Osteoblast (primary cell): Measurements from ENCODE around the gene LRRN2. TPM values are rescaled to one million over a fixed set of nuclear protein-coding genes. Genes with fewer than 3 reads are reported as not detected.

Experiments
- DNase-seq: peaks from one replicate; pipeline ENCODE4 v3.0.0; 2011; ENCODE audit warnings: low spot score, mixed read lengths; ENCODE audit not compliant: insufficient read length; ENCODE audit errors: missing footprints
- H2AFZ ChIP-seq: 2 replicates; pipeline ENCODE4 v1.6.0; 2011; ENCODE audit warnings: mild to moderate bottlenecking, low read length
- H3K27ac ChIP-seq: 2 replicates; pipeline ENCODE4 v1.5.1; 2011; ENCODE audit warnings: mild to moderate bottlenecking, low read depth, low read length, moderate library complexity
- H3K27me3 ChIP-seq: 2 replicates; pipeline ENCODE4 v1.6.0; 2012; ENCODE audit warnings: mild to moderate bottlenecking, control low read depth, inconsistent platforms, low read length, moderate library complexity; ENCODE audit not compliant: insufficient read depth
- H3K36me3 ChIP-seq: 2 replicates; pipeline ENCODE4 v1.5.1; 2011; ENCODE audit warnings: mild to moderate bottlenecking, low read length, control low read depth, moderate library complexity; ENCODE audit not compliant: insufficient read depth
- H3K4me1 ChIP-seq: 2 replicates; pipeline ENCODE4 v1.5.1; 2011; ENCODE audit warnings: mild to moderate bottlenecking, low read length, control low read depth, moderate library complexity; ENCODE audit not compliant: insufficient read depth
- H3K4me2 ChIP-seq: 2 replicates; pipeline ENCODE4 v1.6.0; 2011; ENCODE audit warnings: mild to moderate bottlenecking, low read length; ENCODE audit not compliant: insufficient read depth
- H3K4me3 ChIP-seq: fragments of 200-600 bp; sonication (generic); 3 replicates; pipeline ENCODE4 v1.5.1; 2012; ENCODE audit warnings: mild to moderate bottlenecking, low read length, inconsistent platforms; ENCODE audit not compliant: insufficient read depth
- H3K79me2 ChIP-seq: 2 replicates; pipeline ENCODE4 v1.6.0; 2012; ENCODE audit warnings: mild to moderate bottlenecking, low read length, control low read depth, inconsistent platforms; ENCODE audit not compliant: insufficient read depth
- H3K9me3 ChIP-seq: 2 replicates; pipeline ENCODE4 v1.5.1; 2011; ENCODE audit warnings: low read depth, low read length, control low read depth
- H4K20me1 ChIP-seq: 2 replicates; pipeline ENCODE4 v1.6.0; 2012; ENCODE audit warnings: mild to moderate bottlenecking, low read length, control low read depth; ENCODE audit not compliant: insufficient read depth
- CTCF ChIP-seq: IDR thresholded peaks from 2 replicates; pipeline ENCODE4 v1.5.1; 2011; ENCODE audit warnings: mild to moderate bottlenecking, low read depth, low read length, moderate library complexity; ENCODE audit errors: extremely low read depth
- total RNA-seq: library from RNA; depleted of rRNA; stranded (reverse); fragments of >200 nt; gene quantifications from 2 replicates; pipeline ENCODE4 v1.2.3, GENCODE V29; 2012

Gene LRRN2
- total RNA-seq, 1 donor, result under 0.01 TPM

GRCh38 chr1:204725821-204726448 lies 40.4 kb upstream of the LRRN2 start:
- Histone ChIP-seq H3K27ac (no peak overlapping the region), H3K27me3 (peaks cover 35% of the 10 kb centered on the region), H3K9me3 (no peaks in the 10 kb centered on the region), H2AFZ (no peak overlapping the region), H4K20me1 (no peaks in the 10 kb centered on the region), H3K4me3 (no peak overlapping the region), H3K4me2 (no peak overlapping the region), H3K79me2 (no peaks in the 10 kb centered on the region), H3K36me3 (no peaks in the 10 kb centered on the region), H3K4me1 (no peaks in the 10 kb centered on the region)
- no peak for TF ChIP-seq CTCF
- DNase-seq, result peak; percentile 26

DNA sequence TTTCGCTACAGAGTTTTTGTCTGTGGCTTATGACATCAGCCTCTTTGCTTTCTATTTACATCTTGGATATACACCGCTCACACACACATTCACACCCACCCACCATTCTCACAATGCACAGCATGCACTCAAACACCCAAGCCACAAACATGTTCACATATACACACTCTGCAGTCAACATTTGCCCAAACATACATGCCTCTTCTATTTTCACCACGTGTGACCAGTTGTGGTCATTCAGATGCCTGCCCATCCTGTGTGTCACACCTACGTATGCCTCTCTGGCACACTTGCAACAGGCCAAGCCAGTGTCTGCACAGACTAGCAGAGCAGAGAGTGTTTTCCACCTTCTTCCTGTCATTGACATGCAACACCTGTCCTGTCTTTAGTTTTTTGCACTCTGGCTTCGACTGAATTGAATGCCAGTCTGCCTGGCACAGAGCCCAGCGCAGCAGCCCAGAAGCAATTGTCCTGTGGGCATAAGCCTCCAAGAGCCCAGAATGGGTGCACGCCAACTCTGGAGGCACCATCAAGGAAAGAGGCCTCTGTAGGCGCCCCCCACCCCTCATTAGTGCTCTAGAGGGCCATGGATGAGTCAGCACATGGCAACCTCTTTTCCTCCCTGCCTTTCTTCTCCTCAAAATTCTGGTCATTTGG lies 37.7 kb upstream of the LRRN2 start:
- Histone ChIP-seq H3K9me3 (no peaks in the 10 kb centered on the region), H3K36me3 (no peaks in the 10 kb centered on the region), H3K4me2 (no peak overlapping the region), H3K27me3 (peaks cover 15% of the 10 kb centered on the region), H3K79me2 (no peaks in the 10 kb centered on the region), H3K4me1 (no peaks in the 10 kb centered on the region), H3K4me3 (no peak overlapping the region), H3K27ac (no peak overlapping the region), H4K20me1 (no peaks in the 10 kb centered on the region), H2AFZ (no peak overlapping the region)
- DNase-seq, result peak; percentile 6
- no peak for TF ChIP-seq CTCF

- peak; percentile 13 for DNase-seq
- H3K9me3 ChIP-seq, result no peaks in the 10 kb centered on the region
- H4K20me1 ChIP-seq, result no peaks in the 10 kb centered on the region
- H3K27ac ChIP-seq, result no peak overlapping the region
- H3K27me3 ChIP-seq, result peaks cover 16% of the 10 kb centered on the region
- no peak overlapping the region for H2AFZ ChIP-seq
- H3K4me1 ChIP-seq, result no peaks in the 10 kb centered on the region
- no peaks in the 10 kb centered on the region for H3K79me2 ChIP-seq
- TF ChIP-seq CTCF, result no peak
- no peak overlapping the region for H3K4me2 ChIP-seq
- H3K4me3 ChIP-seq, result no peak overlapping the region
- H3K36me3 ChIP-seq, result no peaks in the 10 kb centered on the region
These were observed 36.0 kb upstream of the LRRN2 start for GRCh38 chr1:204721373-204722055.

DNA sequence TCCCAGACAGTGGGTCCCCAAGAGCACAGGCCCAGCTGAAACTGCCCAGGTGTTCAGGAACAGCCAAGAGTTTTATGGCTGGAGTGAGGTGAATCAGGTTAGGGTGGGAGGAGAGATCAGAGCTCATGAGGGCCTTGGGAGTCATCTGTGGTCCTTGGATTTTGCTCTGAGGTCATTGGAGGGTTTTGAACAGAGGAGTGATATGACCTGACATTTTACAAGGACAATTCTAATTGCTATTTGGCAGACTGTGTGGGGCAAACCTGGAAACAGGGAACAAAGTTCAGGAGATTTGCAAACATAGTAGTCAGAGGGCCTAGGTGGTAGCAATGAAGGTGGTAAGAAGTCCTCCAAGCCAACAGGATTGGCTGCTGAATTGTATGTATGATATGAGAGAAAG lies 31.1 kb upstream of the LRRN2 start:
- no peak for TF ChIP-seq CTCF
- H3K79me2 ChIP-seq, result no peaks in the 10 kb centered on the region
- H3K4me3 ChIP-seq, result no peak overlapping the region

More for the DNA sequence above, 31.1 kb upstream of the LRRN2 start:
- Histone ChIP-seq H3K27me3 (peaks cover 40% of the 10 kb centered on the region), H3K4me1 (no peaks in the 10 kb centered on the region), H4K20me1 (no peaks in the 10 kb centered on the region), H3K27ac (no peak overlapping the region), H2AFZ (no peak overlapping the region), H3K4me2 (no peak overlapping the region), H3K9me3 (no peaks in the 10 kb centered on the region), H3K36me3 (no peaks in the 10 kb centered on the region)
- no peak for DNase-seq
